IPS-20b (cell line): Measurements from ENCODE around the gene TRIP11.
A peak's percentile ranks its signal among the peaks of the same experiment; 100 is the strongest.

Source experiments
- H3K27ac ChIP-seq: one replicate; pipeline ENCODE4 v1.5.1; 2013; ENCODE audit warnings: low read length
- H3K27me3 ChIP-seq: 2 replicates; pipeline ENCODE4 v1.6.1; 2013; ENCODE audit warnings: mild to moderate bottlenecking, low read length, inconsistent platforms; ENCODE audit not compliant: insufficient read depth
- H3K36me3 ChIP-seq: 2 replicates; pipeline ENCODE4 v1.6.1; 2013; ENCODE audit warnings: low read depth, mild to moderate bottlenecking, inconsistent platforms, low read length, moderate library complexity; ENCODE audit not compliant: insufficient read depth
- H3K4me1 ChIP-seq: 2 replicates; pipeline ENCODE4 v1.6.1; 2013; ENCODE audit warnings: mild to moderate bottlenecking, control low read depth, inconsistent platforms, low read length, moderate library complexity; ENCODE audit not compliant: insufficient read depth
- H3K4me3 ChIP-seq: 2 replicates; pipeline ENCODE4 v1.5.1; 2013; ENCODE audit warnings: mild to moderate bottlenecking, low read length, inconsistent platforms
- H3K9ac ChIP-seq: 2 replicates; pipeline ENCODE4 v1.6.1; 2013; ENCODE audit warnings: low read depth, mild to moderate bottlenecking, inconsistent platforms, low read length, moderate library complexity
- H3K9me3 ChIP-seq: 2 replicates; pipeline ENCODE4 v1.6.1; 2013; ENCODE audit warnings: mild to moderate bottlenecking, low read depth, low read length, inconsistent platforms; ENCODE audit not compliant: insufficient read depth

Gene TRIP11

DNA sequence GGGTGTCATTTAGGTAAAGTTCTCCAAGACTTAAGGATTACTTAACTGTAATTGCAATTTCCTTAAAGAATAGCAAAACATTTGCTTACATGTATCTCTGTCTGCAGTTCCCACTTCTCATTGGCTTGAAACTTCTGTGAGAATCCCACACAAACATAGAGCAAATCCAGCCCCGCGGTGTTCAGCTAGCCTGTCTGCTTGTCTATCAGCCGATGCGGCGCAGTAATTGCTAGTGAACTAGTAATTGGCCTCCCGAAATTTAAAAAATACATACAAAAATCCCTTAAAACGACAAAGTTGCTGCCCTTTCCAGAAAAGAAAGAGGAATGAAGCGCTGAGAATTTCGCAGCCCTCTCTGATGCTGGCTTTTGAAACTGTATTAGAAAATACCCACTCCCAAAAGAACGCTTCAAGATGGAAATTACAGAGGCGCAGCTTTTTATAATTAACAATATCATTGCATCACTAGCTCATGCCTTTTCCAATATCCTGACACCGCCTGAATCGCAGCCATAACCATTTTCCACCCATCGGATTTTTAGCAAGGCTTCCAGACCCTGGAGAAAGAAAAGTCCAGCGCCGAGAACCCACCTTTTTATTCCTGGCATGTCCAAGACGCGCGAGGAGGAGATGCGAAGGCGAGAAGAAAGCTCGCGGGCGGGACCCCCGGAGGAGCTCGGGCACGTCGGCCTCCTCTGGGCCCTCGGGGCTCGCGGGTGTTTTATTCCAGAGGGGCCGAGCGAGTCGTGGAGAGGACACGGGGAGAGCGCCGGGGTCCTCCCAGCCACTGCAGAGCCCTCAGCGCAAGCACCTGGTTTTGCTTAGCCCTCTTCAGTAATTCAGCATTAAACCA, 93.0 kb downstream of the TRIP11 start:
- no peak overlapping the region for H3K27ac ChIP-seq
- H3K9ac ChIP-seq = no peak overlapping the region; the same call in 1 of the 2 replicates
- H3K36me3 ChIP-seq = no peaks in the 10 kb centered on the region
- peaks cover 42% of the 10 kb centered on the region for H3K27me3 ChIP-seq
- no peaks in the 10 kb centered on the region for H3K9me3 ChIP-seq
- peak overlapping the region; percentile 84 for H3K4me3 ChIP-seq
- peaks cover 6% of the 10 kb centered on the region for H3K4me1 ChIP-seq

DNA sequence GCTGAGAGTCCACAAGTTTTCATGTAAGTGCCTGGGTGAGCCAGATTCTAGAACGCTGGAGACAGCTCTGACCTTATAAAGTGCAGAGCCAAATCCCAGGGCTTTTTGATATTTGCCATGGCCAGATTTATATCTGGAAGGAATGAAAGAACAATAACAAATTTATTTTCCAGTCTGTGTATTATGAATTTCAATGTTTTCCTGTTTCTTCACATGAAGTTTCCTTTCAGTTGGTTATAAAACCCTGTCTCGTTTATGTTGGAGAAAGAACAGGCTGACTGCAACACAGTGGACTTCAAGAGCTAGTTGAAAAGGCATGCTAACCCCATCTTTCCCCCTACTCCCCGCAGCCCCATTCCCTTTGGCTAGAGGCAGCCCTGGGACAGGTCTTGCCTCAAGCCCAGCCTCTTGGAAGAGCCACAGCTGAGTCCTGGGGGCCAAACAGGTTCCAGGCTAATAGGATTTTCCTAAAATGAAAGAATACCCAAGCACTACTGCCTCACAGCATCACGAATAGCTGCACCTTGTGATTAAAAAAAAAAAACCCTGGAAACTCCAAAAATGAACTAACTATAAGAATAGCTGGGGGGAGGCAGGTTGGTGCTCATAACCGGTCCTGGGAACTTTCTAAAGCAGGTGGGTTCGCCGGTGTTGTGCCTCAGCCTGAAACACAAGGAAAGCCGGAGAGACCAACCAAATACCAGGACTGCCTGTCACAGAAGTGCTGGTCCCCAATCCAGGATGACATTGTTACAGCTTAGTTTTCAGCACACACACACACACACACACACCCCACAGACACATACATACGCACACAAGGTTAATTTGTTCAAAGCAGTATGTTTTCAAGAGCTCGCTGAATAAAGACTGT, 93.9 kb downstream of the TRIP11 start:
- H3K27me3 ChIP-seq = peaks cover 42% of the 10 kb centered on the region

DNA sequence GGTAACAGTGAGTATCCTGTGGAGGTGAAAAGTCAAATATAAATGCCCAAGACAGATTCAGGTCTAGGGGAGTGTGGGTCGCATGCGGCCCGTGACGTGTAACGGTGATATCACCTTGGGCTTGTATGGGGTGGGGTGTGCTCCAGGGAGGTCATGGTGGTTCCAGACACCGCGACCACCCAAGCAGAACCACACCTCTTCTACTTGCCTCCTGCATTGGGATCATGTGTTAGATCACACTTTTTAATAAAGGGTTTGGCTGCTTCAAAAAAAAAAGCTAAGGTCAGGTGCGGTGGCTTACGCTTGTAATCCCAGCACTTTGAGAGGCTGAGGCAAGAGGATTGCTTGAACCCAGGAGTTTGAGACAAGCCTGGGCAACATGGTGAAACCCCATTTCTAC, 96.9 kb downstream of the TRIP11 start:
- H3K9me3 ChIP-seq = no peaks in the 10 kb centered on the region
- H3K4me3 ChIP-seq = no peak overlapping the region
- H3K27ac ChIP-seq = no peak overlapping the region
- peaks cover under 1% of the 10 kb centered on the region for H3K4me1 ChIP-seq
- peaks cover 28% of the 10 kb centered on the region for H3K27me3 ChIP-seq
- no peak overlapping the region for H3K9ac ChIP-seq
- no peaks in the 10 kb centered on the region for H3K36me3 ChIP-seq

More for the DNA sequence above, 93.9 kb downstream of the TRIP11 start:
- peaks cover 6% of the 10 kb centered on the region for H3K4me1 ChIP-seq
- H3K27ac ChIP-seq = no peak overlapping the region
- no peak overlapping the region for H3K4me3 ChIP-seq
- no peaks in the 10 kb centered on the region for H3K9me3 ChIP-seq
- H3K36me3 ChIP-seq = no peaks in the 10 kb centered on the region
- H3K9ac ChIP-seq = no peak overlapping the region

DNA sequence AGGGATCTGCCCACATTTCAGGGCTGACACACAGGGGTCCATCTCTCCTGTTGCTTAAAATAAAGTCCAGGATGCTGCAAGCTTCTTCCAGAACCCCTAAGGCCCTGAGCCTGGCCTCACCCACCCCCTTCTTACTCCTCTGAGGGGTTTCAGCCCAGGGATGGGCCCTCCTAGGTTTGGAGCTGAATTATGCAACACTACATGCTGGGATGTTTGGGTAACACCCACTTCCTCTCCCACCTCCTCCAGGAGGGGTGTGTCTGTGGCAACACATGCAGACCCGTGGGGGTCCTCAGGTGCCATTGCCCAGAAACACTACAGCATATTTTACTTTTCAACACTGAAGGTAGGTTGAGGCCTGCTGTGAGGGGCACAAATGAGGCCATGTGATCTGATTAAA, 97.7 kb downstream of the TRIP11 start:
- H3K27me3 ChIP-seq = peaks cover 19% of the 10 kb centered on the region

DNA sequence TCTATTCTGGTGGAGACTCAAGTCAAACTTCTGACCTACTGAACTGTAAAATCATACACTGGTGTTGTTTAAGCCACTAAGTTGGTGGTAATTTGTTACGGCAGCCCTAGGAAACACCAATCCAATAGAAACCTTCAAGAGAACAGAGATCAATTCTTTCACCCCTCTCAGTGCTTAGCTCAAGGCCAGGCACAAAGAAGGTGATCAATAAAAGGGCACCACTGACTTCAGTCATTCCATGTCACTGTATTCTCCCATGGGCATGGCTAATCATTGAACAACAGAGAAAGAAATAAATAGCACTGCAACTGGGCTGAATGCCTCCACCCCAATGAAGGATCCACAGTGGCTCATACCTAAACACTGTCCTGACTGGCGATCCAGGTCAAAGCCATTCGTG, 99.7 kb downstream of the TRIP11 start:
- no peak overlapping the region for H3K27ac ChIP-seq
- peaks cover under 1% of the 10 kb centered on the region for H3K27me3 ChIP-seq
- H3K4me3 ChIP-seq = no peak overlapping the region
- H3K36me3 ChIP-seq = no peaks in the 10 kb centered on the region
- H3K9me3 ChIP-seq = no peaks in the 10 kb centered on the region
- no peaks in the 10 kb centered on the region for H3K4me1 ChIP-seq
- no peak overlapping the region for H3K9ac ChIP-seq

More for the DNA sequence above, 97.7 kb downstream of the TRIP11 start:
- Histone ChIP-seq H3K36me3 (no peaks in the 10 kb centered on the region), H3K27ac (no peak overlapping the region), H3K9ac (no peak overlapping the region), H3K4me3 (no peak overlapping the region), H3K4me1 (no peaks in the 10 kb centered on the region; the same call in 1 of the 2 replicates), H3K9me3 (no peaks in the 10 kb centered on the region)

GRCh38 chr14:91935586-91935985, 104.3 kb downstream of the TRIP11 start:
- H3K27me3 ChIP-seq = no peaks in the 10 kb centered on the region
- no peak overlapping the region for H3K9ac ChIP-seq
- no peak overlapping the region for H3K4me3 ChIP-seq
- no peaks in the 10 kb centered on the region for H3K36me3 ChIP-seq
- H3K4me1 ChIP-seq = no peaks in the 10 kb centered on the region
- H3K27ac ChIP-seq = no peak overlapping the region
- no peaks in the 10 kb centered on the region for H3K9me3 ChIP-seq

DNA sequence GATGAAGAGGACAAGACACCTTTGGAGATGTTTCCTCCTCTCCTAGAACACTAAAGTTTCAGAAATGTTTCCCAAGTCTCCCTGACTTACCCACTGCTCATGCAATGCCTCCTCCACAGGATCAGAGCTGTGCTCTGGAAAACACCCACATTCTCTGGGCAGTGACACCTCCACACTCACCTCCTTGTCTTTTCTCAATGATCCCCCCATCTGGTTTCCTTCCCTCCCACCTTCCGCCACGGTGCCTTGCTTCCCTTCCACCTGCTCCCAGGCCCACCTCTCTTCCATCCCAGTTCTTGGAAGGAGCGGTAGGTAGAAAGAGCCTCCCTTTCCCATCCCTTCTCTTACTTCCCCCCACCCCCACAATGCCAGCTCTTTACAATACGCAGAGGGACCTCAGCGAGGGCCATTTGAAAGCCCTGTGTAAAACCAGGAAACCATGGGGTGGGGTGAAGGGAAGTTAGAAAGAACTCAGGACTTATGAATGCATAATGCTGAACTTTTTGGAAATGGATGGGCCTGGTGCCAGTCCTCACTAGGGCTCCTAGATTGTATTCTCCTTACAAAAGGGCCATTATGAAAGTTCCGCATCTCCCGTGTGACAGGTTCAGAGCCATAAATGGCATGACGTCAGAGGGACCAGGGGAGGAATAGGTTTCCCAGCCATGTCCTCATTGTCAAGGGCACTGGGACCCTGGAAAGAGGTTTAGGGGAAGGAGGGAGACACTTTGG, 105.1 kb downstream of the TRIP11 start:
- H3K27ac ChIP-seq = no peak overlapping the region

DNA sequence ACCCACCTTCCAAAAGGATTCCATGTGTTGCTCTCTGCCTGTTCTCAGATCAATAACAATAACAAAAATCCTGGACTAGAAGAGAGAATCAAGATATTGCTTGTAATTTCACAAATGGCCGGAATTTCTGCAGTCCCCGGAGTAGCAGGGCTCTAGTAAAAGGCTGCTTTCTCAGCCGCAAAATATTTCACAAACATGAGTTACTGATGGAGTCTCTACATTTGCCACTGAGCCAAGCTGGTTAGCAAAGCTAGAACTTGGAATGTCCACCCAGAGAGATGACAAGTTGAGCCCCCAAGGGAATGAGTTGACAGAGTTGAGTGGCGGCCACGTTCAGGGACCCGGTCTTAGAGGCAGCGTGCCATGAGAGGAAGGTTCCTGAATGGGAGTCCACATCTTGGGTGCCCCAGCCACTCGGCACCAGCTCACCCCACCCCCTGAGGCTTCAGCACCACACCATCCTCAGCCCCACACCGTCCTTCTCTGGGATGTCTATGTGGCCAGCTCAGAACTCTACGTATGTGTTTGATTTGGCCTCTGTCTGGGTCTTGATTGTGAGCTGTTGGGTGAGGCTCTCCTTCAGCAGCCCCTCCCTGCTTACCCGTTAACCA, 108.3 kb downstream of the TRIP11 start:
- no peaks in the 10 kb centered on the region for H3K4me1 ChIP-seq
- H3K4me3 ChIP-seq = no peak overlapping the region
- no peak overlapping the region for H3K27ac ChIP-seq
- no peak overlapping the region for H3K9ac ChIP-seq
- no peaks in the 10 kb centered on the region for H3K9me3 ChIP-seq
- H3K36me3 ChIP-seq = no peaks in the 10 kb centered on the region
- no peaks in the 10 kb centered on the region for H3K27me3 ChIP-seq

More for the DNA sequence above, 105.1 kb downstream of the TRIP11 start:
- Histone ChIP-seq H3K4me3 (no peak overlapping the region), H3K9ac (no peak overlapping the region), H3K36me3 (no peaks in the 10 kb centered on the region), H3K27me3 (no peaks in the 10 kb centered on the region), H3K9me3 (no peaks in the 10 kb centered on the region), H3K4me1 (no peaks in the 10 kb centered on the region)

DNA sequence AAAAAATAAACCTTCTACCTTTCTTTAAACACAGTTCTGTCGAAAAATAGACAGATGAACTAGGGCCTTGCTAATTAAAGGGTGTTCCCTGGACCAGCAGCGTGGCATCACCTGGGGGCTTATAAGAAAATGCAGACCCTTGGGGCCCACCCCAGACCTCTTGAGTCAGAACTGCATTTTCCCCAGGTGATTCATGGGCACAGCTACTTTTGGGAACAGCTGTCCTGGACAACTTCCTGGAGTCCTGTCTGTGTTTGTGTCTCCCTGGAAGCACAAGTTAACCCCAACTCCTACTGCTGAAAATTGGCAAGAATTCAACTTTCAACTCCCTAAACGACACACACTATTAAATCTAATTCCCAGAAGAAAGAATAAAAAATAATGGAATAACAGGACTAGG, 110.2 kb downstream of the TRIP11 start:
- Histone ChIP-seq H3K27ac (no peak overlapping the region), H3K4me1 (no peaks in the 10 kb centered on the region), H3K4me3 (no peak overlapping the region), H3K27me3 (no peaks in the 10 kb centered on the region), H3K36me3 (no peaks in the 10 kb centered on the region), H3K9me3 (no peaks in the 10 kb centered on the region), H3K9ac (no peak overlapping the region)

DNA sequence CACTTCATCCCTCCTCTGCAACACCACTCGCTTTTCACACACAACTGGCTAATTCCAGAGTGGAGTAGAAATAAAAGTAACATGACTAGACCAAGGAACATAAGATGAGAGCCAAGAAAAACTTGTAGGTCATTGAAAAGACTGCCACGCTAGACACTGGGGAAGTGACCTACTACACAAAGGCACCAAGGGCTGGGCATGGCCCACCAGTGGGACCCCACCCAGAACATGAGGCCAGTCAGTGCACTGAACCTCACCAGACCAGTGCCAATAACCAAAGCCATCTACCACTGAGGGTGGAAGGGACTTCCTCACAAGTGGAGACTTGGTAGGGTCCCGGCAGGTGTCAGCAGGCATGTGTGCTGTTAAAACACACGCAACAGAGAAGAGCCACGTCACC, 112.1 kb downstream of the TRIP11 start:
- Histone ChIP-seq H3K4me3 (no peak overlapping the region), H3K27ac (no peak overlapping the region), H3K4me1 (no peaks in the 10 kb centered on the region), H3K27me3 (no peaks in the 10 kb centered on the region), H3K9me3 (no peaks in the 10 kb centered on the region), H3K9ac (no peak overlapping the region), H3K36me3 (no peaks in the 10 kb centered on the region)

DNA sequence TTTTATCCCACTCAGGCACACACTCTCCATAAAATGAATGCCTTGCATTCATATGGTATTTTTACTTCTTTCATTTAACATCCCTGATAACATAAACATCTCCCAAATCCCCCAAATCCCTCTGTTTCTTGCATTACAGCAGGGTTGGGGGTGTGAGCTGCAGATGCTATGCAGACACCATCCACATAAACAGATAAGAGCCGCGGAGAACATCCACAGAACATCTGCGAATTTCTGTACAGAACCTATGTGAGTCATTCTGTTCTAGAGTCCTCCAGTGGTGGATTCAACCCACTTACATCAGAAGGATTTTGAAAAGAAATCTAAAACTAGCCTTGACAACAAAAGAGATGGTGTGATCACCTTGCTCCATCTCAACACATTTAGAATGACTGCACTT, 112.7 kb downstream of the TRIP11 start:
- no peak overlapping the region for H3K4me3 ChIP-seq
- H3K27me3 ChIP-seq = no peaks in the 10 kb centered on the region
- H3K9me3 ChIP-seq = no peaks in the 10 kb centered on the region
- H3K36me3 ChIP-seq = no peaks in the 10 kb centered on the region
- no peak overlapping the region for H3K27ac ChIP-seq
- H3K4me1 ChIP-seq = no peaks in the 10 kb centered on the region
- H3K9ac ChIP-seq = no peak overlapping the region
